ENCODE measurements around the gene OR8B8. TPM values are rescaled to one million over a fixed set of nuclear protein-coding genes. Genes with fewer than 3 reads are reported as not detected.
"Not testable (repeated sequence)": the region's sequence is repeated elsewhere in the genome, so short reads cannot be mapped to it uniquely, and the experiment has no call there.

Gene OR8B8
- total and polyA plus RNA-seq, 8 donors, result not detected

GRCh38 chr11:124465368-124465767 is 19.9 kb upstream of the OR8B8 start:
- Histone ChIP-seq H3K4me3 (no peak overlapping the region), H3K36me3 (no peaks in the 10 kb centered on the region), H3K9me3 (no peaks in the 10 kb centered on the region), H3K27ac (no peak overlapping the region), H3K4me1 (no peaks in the 10 kb centered on the region), H3K27me3 (no peaks in the 10 kb centered on the region)
- intact Hi-C loops (cut with DNase I; ENCODE audit: low total_unique reads), result no loop called here
- TF ChIP-seq POLR2AphosphoS5 (IDR thresholded peaks at IDR 0.05) (no peak), EP300 (IDR thresholded peaks at IDR 0.05) (no peak), POLR2A (IDR thresholded peaks at IDR 0.05) (no peak)
- TF ChIP-seq, protein P1, sequence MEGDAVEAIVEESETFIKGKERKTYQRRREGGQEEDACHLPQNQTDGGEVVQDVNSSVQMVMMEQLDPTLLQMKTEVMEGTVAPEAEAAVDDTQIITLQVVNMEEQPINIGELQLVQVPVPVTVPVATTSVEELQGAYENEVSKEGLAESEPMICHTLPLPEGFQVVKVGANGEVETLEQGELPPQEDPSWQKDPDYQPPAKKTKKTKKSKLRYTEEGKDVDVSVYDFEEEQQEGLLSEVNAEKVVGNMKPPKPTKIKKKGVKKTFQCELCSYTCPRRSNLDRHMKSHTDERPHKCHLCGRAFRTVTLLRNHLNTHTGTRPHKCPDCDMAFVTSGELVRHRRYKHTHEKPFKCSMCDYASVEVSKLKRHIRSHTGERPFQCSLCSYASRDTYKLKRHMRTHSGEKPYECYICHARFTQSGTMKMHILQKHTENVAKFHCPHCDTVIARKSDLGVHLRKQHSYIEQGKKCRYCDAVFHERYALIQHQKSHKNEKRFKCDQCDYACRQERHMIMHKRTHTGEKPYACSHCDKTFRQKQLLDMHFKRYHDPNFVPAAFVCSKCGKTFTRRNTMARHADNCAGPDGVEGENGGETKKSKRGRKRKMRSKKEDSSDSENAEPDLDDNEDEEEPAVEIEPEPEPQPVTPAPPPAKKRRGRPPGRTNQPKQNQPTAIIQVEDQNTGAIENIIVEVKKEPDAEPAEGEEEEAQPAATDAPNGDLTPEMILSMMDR (IDR thresholded peaks at IDR 0.05), result no peak
- 70 to 85% (median 82%) methylated on average over 4 of the region's 4 CpGs for WGBS, 5 donors
- DNase-seq, result no peak

DNA sequence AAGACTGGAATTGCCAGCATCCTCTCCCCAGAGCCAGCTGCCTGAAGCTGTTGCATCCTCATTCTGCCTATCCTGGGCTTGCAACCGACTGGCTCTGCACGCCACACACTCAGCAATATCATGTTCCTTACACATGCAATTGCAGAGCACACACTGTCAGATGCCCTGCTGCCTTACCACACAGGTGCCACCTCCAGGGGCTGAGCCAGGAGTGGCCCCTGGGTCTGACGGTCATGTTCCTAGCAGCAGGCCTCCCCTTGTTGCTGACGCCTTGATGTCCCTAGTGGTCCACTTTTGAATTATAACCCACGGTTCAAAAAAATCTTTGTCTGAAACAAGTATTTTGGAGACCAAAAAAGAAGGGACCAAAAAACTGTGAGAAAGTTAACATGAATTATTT is 18.5 kb upstream of the OR8B8 start:
- 65 to 80% (median 72%) methylated on average over 4 to 5 of the region's 5 CpGs for WGBS, 5 donors
- TF ChIP-seq EP300 (IDR thresholded peaks at IDR 0.05), result no peak
- TF ChIP-seq, protein P1 (IDR thresholded peaks at IDR 0.05), result no peak
- no peak for TF ChIP-seq POLR2A (IDR thresholded peaks at IDR 0.05)
- TF ChIP-seq POLR2AphosphoS5 (IDR thresholded peaks at IDR 0.05), result no peak
- intact Hi-C loops (cut with DNase I; ENCODE audit: low total_unique reads), result no loop called here
- no peak for DNase-seq
- Histone ChIP-seq H3K27ac (no peak overlapping the region), H3K4me1 (no peaks in the 10 kb centered on the region), H3K36me3 (no peaks in the 10 kb centered on the region), H3K4me3 (no peak overlapping the region), H3K9me3 (peaks cover 0 to 5% (median 2%) of the 10 kb centered on the region in 4 donors), H3K27me3 (no peaks in the 10 kb centered on the region)

DNA sequence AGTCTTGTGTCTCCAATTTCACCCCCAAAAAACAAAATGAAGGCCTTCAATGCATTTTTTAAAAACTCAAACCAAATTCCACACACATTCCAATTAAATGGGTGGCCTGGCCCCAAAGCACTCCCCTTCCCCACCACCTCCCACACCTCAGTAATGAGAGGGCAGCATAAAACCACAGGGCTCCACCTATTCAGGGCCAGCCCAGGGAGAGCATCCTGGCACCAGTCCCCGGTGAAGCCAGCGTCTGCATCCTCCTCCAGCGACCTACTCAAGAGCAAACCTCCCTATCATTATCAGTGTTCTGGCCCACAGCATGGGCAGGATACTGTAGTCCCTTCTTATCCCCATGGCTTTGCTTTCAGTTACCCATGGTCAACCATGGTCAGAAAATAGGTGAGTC is 17.8 kb upstream of the OR8B8 start:
- H3K36me3 ChIP-seq, result no peaks in the 10 kb centered on the region
- no peak for DNase-seq
- H3K27ac ChIP-seq, result no peak overlapping the region
- intact Hi-C loops (cut with DNase I; ENCODE audit: low total_unique reads), result no loop called here
- TF ChIP-seq EP300 (IDR thresholded peaks at IDR 0.05) (no peak), POLR2A (IDR thresholded peaks at IDR 0.05) (no peak), POLR2AphosphoS5 (IDR thresholded peaks at IDR 0.05) (no peak)
- TF ChIP-seq, protein P1 (IDR thresholded peaks at IDR 0.05), result no peak
- no peaks in the 10 kb centered on the region for H3K27me3 ChIP-seq
- no peak overlapping the region for H3K4me3 ChIP-seq
- H3K9me3 ChIP-seq, result peaks cover 0 to 5% (median 2%) of the 10 kb centered on the region in 4 donors
- no peaks in the 10 kb centered on the region for H3K4me1 ChIP-seq
- 62 to 82% (median 72%) methylated on average over 3 of the region's 3 CpGs for WGBS, 5 donors

- 67 to 90% (median 75%) methylated on average over 1 of the region's 1 CpG for WGBS, 5 donors
Measured at GRCh38 chr11:124460459-124460858, 15.0 kb upstream of the OR8B8 start.

GRCh38 chr11:124459379-124459778 is 13.9 kb upstream of the OR8B8 start:
- WGBS, 5 donors, result 83 to 91% (median 88%) methylated on average over 7 of the region's 7 CpGs
- H3K4me3 ChIP-seq; H3K27me3 ChIP-seq; intact Hi-C loops (cut with DNase I; ENCODE audit: low total_unique reads); H3K9me3 ChIP-seq; H3K36me3 ChIP-seq; H3K4me1 ChIP-seq; H3K27ac ChIP-seq; DNase-seq: not testable (repeated sequence)

More at GRCh38 chr11:124460459-124460858, 15.0 kb upstream of the OR8B8 start:
- Histone ChIP-seq H3K36me3 (no peaks in the 10 kb centered on the region), H3K9me3 (peaks cover 0 to 5% (median 2%) of the 10 kb centered on the region in 4 donors), H3K4me1 (no peaks in the 10 kb centered on the region), H3K4me3 (no peak overlapping the region), H3K27ac (no peak overlapping the region), H3K27me3 (no peaks in the 10 kb centered on the region)
- intact Hi-C loops (cut with DNase I; ENCODE audit: low total_unique reads), result no loop called here
- TF ChIP-seq EP300 (IDR thresholded peaks at IDR 0.05) (no peak), POLR2A (IDR thresholded peaks at IDR 0.05) (no peak), POLR2AphosphoS5 (IDR thresholded peaks at IDR 0.05) (no peak)
- TF ChIP-seq, protein P1 (IDR thresholded peaks at IDR 0.05), result no peak
- DNase-seq, result no peak

Measured in stomach (tissue), 9 donors.